NCI-H446 treated with DMSO at 0.1 percent for 48 hours (cell line): ENCODE data around the gene PAK6.

Experiments
- DNase-seq: peaks from one replicate; lab custom pipeline; 2025; lab: John Stamatoyannopoulos, UW

PAK6 gene

DNA sequence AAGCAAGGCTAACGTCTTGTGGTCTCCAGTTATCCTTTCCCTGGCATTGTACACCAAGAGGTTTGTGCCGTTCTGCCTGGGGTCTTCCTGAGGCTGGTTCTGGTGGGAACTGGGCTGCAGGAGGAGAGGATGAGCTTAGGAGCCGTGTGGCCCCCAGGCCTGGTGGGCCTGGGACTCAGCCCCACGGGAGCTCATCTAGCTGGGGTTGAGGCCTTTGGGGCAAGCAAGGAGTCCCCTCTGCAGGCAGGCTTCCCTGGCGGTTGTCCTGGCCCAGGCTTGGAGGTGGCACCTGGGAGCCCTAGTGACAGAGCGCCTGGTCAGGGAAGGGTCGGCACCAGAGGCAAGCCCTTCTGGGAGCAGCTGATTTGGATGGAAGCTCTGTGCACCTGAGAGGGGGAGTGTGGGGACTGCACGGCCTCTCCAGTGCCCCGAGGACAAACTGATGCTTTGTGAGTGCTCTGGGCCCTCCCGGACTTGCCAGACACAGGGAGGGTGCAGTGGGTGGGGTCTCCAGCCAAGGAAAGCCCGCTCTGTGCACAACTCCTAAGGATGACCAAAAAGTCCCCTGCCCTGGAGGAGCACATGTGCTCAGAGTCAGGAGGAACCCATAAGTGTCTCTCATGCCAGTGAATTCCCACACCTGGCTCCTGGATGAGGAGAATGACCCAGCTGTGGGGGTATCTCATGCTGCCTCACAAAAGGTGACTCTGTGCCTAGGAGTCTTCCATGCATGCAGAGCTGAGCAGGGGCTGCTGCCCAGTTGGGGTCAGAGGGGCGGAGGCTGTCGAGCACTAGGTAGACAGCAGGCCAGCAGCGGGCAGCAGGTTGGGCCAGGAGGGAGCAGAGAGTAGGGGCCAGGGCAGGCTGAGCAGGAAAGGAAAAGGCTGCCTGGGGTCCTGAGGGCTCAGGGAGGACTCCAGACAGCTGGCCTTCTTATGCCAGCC lies 2.7 kb downstream of the PAK6 start:
- no peak for DNase-seq

DNA sequence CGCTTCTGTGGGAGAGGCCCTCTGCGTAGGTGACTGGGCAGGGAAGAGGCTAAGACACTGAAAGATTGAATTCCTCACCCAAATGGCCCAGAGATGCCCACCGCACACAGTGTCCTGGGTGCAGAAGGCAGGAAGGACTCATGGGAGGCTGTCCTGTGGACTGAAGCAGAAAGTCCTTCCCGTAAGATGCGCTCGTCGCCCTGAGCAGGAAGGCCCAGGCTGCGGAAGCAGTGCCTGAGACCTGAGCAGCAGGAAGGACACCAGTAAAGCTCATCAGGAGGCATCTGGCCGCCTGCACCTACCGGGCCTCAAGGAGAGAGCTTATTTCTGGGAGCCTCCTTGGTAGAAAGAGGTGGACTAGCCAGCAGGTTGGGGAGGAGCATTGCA lies 3.3 kb downstream of the PAK6 start:
- DNase-seq = no peak

DNA sequence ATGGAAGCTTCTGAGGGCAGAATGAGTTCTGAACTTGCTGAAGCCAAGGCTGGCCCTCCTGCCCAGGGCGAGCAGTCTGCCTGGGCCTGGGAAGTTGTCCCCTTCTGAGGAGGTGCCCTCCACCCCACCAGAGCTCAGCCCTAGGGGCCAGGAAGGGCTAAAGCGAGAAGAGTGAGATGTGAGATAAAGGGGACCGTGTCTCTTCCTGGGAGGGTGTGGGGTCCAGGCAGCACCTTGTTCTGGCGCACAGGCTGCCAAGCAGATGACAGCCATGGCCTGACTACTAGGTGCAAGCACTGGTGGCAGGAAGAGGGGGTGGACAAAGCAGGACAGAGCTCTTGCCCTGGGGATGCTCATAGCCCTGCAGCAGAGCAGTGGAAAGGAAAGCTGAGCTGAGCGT lies 3.7 kb downstream of the PAK6 start:
- no peak for DNase-seq

DNA sequence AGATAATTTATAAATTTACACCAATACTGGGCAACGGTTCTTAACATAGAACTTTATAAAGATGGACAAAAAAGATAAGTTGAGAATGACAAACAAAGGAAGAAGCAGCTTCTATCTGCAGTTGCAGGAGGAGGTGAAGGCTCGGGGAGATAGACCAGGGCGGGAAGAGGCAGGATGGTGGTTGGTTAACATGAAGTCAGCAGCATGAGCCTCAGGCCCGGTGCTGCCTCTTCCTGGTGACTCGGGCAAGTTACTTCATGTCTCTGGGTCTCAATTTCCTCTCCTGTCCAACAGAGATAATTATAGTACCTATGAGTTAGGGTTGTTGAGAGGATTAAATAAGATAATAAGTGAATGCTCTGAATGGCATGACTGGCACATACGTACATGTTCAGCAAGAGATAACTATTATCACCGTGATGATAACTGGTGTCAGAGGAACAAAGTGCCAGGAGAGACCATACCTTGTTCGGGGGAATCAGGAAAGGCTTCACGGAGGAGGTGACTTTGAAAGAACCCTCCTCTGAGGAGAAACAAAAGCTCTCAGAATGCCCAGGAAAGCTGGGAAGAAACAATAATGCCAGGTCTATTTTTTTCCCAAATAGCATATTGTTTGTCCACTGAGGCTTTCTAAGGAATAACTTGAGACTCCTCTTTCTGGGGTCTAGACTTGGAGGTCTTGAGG lies 4.4 kb downstream of the PAK6 start:
- no peak for DNase-seq

DNA sequence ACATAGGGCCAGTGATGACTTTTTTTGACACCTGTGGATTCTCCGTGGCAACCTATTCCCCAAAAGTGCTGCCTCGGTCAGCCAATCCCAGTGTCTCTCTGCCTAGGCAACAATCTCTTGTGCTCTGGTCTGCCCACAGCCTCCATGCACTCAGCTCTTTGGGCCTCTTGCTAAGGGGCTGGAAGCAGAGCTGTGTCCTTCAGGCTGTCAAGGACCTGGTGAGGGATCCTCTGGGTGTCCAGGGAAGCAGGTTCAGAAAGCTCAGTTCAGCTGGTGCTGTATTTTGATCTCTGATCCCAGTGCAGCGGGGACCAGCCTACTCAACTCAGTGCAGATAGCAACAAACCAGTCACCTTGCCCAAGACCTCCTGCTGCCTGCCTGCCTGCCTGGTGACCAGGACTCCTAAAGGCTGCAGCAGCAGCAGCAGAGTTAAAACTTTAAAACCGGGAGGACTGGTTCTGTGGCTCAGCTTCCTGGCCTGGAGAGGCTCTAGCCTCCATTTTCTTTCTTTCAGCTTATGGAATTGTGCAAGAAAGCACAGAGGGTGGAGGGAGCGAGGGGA lies 6.2 kb downstream of the PAK6 start:
- no peak for DNase-seq

DNA sequence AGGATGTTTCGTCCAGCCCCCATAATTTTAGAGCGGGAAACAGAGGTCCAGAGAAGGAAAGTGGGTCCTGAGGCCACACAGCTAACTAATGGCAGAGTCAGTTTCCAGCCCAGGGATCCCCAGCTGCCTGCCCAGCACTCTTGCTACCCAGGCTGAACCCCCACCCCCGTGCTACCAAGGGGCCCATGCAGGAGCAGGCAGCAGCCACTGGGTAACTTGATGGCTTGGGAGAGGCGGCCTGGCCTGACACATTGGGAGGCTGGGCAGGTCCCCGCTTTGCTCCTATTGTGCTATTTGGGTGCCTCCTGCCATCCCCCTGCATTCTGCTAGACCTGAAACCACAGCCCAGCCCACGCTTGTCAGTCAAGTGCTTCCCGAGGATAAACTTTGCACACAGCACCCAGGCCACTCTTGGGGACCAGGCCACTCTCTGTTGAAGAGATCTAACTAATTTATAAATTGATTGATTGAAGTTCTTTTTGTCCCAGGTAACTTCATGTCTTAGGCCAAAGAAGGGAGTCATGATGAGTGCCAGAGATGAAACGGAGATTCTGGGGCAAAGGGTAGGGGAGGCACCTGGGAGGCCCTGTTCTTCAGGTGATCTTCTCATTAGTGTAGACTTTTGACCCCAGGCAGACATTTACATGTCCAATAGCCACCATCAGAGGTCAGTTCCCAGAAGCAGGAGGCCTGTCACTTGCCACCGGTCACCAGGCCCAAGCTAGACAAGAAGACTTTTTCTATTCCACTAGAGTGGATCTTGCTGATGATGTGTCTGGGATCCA lies 7.0 kb downstream of the PAK6 start:
- DNase-seq = no peak

DNA sequence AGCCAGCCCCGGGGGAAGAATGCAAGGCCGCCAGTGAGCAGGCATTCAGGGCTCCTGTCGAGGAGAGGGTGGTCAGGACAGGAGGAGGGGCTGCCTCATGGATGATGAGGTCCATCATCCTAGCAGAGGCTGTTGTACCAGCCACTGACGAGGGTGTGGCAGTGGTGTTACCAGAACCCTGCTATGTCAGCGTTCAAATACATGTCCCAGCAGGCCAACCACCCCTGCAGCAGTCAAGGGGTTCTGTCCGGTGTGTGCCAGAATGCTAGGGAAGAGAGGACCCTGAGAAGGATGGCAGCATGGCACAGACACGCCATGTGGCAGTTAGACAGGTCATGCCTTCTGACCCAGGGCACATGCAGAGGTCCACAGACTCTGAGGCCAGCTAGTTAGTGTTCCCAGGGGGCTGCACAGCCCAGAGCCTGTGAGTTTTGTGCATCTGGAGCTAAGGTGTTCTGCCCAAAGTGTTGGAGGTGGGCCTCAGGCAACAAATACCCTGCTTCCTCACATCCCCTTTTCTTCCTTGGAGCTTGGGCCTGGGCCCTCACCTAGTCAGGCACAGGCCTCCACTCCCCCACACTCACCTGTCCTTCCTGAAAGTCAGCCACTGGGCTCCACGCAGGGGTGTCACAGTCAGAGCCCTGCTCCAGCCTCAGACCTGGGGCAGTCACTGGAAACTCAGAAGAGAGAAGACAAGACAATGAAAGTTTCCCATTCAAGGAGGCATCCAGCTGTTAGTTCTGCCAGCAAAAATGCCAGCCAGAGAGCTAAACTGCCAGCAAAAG lies 7.8 kb downstream of the PAK6 start:
- no peak for DNase-seq

DNA sequence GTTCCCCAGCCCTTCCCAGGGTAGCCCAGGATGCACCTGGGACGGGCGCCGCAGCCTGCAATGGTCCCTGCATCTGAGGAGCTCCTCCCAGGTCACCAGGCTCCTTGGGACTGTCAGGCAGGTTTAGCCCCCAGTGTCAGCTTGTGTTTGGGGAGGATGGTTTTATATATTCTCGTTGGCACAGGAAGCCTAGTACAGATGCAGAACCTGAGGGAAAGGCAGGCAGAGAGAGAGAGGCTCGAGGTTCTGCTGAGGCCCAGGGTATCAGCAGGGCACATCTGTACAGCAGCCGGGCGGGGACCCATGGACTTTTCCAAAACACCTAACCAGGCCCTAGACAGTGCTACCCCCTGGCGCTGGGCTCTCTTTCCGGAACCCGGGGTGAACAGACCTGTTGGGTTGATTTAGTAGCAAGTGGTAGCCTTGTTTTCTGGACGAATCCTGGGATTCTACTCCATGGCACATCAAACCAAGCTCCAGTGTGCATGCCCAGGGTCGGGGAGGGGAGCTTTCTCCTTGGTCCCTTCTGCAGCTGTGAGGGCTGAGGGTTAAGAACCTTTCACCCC lies 8.6 kb downstream of the PAK6 start:
- DNase-seq = no peak

DNA sequence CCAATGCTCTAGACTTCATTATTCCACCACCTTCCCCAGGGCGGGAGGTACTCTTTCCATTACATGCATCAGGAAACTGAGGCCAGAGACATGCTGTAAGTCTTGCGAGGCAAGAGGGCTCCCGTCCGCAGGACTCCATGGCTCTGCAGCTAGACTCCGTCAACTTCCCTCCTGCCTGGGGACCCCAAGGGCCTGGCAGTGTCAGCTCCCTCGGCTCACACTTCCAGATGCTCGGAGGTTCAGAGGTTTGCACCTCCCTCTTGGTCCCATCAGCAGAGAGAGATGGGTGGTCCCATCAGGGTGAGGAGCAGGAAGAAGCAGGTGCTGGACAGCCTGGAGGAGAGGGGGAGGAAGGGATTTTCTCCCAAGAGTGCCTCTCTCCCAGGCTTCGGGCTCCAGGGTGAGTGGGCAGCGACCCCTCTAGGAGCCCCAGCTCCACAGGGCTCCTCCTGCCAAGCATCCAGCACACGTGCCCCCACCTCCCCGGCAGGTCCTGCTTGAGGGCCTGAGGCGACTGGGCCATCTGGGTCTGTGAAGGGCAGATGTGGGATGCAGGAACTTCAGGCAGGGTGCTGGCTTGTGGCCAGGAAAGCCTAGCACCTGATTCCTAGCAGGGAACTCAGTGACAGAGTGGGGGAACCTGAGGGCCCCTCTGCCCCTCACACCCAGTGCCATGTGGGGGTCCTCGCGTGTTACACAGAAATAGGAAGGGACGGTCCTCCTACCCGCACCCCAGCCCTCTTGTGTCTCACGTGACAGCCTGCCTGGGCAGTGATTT lies 9.3 kb downstream of the PAK6 start:
- DNase-seq = no peak

DNA sequence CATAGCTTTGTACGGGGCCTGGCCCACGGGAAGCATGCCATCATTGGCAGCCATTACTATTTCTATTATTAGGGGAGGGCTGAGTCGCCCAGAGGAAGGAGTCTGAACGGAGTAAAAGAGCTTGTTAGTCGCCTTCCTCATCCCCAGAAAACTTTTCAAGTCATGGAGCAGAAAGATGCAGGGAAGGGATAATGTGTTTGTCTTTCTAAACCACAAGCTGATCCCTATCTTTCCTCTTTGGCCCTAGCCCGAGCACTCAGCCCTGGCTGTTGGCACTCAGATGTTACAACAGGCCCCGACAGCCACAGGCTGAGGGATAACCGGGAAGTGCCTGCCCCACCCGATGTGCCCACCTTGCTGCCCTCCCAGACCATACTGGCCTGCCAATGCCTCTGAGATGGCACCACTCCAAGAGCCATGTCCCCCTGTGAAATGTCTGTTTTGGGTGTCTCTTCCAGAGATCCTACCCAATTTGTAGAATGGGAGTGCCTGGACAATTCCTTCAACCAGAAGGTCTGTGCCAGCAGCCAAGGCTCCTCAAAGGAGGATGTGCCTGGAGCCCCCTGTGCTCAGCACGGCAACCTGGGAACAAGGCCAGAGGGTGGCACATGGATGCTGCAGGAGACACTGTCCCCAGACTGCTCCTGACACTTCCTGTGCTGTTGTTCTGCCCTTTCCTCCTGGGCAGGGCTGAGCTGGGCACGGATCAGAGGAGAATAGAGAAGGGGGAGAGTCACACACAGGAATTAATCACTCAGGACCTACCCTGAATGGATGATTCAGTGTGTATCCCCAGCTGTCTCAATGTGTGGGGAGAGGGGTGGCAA lies 10.8 kb downstream of the PAK6 start:
- no peak for DNase-seq

- DNase-seq = no peak
Observed at GRCh38 chr15:40250304-40250656, 11.4 kb downstream of the PAK6 start.

DNA sequence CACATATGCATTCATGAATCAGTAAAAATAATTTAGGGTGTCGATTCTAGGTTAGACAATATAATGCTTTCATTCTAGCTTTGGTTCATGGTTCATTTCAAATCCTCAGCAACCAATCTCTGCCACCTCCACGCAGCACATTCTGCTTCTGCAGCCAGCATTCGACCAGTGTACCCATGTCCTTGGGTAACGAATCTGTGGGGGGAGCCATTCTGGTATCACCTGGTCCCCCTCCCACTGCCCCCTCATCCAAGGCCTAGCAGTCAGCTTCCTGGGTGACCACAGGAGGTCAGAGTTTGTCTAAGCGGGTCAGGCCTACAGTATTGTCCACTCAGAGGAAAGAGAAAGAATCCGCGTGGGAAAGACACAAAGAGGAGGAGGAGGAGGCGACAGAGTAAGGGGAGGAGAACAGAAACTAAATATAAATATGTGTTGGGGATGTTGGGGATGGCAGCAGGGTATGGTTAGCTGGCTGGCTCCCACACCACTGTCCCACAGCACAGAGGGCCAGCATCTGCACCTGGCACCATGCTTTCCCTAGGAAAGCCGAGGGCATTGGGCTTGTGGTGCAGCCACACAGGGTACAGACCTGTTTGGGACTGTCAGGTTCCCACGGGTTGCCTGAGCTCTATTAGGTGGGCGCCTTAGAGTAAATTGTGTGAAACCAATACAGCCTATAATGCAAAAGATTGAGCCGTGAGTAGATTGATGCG lies 12.1 kb downstream of the PAK6 start:
- no peak for DNase-seq

DNA sequence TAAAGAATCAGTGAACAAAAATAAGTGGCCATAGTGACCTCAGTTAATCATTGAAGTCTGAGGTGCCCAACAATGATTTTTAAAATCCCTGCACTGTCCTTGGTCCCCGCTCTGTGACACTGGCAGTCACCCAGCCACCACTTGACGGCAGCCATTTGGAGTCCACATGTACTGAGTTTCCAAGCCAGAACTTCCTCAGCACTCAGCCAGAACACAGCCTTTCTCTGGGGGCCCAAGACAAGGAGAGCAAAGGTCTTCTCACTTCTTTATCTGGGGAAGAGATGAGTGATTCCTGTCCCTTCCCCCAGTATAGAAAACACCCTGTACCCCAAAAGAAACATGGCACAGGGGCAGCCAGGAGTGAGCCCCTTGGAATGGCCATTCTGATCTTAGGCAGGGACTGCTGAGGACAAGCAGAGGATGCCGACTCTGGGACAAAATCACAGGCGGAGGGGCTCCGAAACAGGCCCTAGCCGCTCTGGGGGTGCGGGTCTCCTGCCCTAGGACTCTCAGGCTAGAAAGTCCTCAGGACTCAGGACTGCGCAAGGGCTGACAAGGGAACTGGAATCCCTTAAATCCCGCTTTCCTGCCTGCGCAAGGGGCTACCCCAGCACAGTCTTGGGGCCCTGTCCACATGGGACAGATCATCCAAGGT lies 12.8 kb downstream of the PAK6 start:
- no peak for DNase-seq

DNA sequence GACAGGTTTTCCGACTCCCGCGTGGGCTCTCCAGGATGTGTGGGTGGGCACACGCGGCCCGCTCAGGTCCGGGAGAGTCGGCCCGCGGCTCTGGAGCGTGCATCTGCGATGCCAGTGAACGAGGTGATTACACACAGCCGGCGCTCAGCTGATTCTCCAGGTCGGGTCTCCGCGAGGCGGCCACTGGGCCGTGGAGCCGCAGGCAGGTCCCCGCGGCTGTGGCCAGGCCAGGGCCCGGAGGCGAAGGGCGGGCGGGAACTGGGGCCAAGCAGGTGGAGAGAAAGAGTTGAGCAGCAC lies 13.2 kb downstream of the PAK6 start:
- no peak for DNase-seq

DNA sequence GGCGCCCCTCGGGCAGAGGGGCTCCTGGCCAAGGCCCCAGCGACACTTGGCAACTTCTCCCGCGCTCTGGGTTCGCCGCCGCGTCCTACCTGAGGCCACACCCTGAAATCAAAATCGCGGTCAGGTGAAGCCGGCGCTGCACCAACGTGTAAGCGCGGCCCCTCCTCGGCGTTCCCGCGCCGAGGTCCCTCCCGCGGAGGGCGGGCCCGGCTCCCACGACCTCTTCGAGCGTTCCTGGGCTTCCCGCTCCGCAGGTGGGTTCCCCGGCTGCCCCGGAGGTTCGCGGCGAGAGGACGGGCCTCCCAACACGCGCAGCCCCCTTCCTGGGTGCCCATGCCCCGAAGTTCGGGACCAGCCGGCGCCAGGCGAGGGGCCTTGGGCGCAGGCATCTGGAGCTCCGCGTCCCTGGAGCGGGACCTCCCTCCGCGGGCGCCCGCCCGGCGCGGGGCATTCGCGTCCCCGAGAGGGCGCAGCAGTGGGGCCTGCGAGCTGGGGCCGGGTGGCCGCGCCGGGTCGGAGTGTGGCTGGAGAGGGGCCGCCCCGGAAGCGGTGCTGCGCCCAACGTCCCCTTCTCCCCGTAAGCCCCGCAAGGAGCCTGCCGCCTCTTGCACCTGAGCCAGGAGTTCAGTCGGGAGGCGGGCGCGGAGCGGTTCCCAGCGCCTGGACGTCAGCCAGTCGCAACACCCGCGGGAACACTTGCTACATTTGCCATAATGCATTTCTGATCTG lies 13.7 kb downstream of the PAK6 start:
- DNase-seq = no peak

- no peak for DNase-seq
Observed at GRCh38 chr15:40253167-40253790, 14.4 kb downstream of the PAK6 start.

DNA sequence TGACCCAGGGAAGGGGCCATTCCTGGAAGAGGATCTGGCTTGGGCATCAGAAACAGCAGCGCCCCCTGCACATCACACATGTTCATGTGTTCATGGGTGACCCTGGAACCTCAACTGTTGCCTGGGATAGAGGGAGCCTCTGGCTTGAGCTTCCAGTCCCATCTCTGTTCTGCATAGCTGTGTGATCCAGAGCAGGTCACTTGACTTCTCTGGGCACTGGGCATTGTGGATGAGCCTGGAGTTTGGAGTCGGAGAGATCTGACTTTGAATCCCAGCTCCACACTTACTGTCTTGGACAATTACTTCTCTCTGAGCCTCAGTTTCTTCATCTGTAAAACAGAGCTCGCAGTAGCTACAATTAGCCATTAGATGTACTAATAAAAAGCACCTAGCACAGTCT lies 15.6 kb downstream of the PAK6 start:
- no peak for DNase-seq
